ENCODE results near the gene MAF. TPM values are rescaled to one million over a fixed set of nuclear protein-coding genes. Genes with fewer than 3 reads are reported as not detected.

MAF gene
- polyA plus RNA-seq, 1 donor from 2014 or later: 2.1 TPM

DNA sequence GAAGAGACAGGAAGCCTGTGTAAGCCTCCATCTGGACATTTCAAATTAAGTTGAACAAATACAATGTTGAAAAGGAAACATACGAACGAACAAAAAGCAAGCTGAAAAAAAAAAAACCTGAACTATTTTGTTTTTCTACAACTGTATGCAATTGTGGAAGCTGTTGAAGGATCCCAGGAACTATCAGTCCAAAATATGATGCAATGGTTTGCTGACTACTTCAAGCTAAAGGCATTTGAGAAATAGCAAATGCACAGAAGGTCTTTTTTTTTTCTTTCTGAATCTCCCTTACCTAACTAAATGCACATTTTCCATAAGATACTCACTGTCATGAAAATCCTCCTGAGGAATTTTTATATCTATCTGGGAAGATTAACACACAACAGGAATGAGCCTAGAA, 40.2 kb downstream of the MAF start:
- H3K9me3 ChIP-seq (ENCODE audit: low read length): no peaks in the 10 kb centered on the region
- no peak overlapping the region for H3K27ac ChIP-seq (ENCODE audit: low read length)
- TF ChIP-seq EZH2 (IDR thresholded peaks at IDR 0.05; ENCODE audit: borderline replicate concordance, insufficient read depth, low read length, poor library complexity, severe bottlenecking) (no peak), SMC3 (conservative IDR thresholded peaks at IDR 0.05; ENCODE audit: poor library complexity) (no peak), TAF1 (IDR thresholded peaks at IDR 0.05; ENCODE audit: low read depth) (no peak), EP300 (conservative IDR thresholded peaks at IDR 0.05; ENCODE audit: poor library complexity, severe bottlenecking) (no peak)
- TF ChIP-seq, protein P1, sequence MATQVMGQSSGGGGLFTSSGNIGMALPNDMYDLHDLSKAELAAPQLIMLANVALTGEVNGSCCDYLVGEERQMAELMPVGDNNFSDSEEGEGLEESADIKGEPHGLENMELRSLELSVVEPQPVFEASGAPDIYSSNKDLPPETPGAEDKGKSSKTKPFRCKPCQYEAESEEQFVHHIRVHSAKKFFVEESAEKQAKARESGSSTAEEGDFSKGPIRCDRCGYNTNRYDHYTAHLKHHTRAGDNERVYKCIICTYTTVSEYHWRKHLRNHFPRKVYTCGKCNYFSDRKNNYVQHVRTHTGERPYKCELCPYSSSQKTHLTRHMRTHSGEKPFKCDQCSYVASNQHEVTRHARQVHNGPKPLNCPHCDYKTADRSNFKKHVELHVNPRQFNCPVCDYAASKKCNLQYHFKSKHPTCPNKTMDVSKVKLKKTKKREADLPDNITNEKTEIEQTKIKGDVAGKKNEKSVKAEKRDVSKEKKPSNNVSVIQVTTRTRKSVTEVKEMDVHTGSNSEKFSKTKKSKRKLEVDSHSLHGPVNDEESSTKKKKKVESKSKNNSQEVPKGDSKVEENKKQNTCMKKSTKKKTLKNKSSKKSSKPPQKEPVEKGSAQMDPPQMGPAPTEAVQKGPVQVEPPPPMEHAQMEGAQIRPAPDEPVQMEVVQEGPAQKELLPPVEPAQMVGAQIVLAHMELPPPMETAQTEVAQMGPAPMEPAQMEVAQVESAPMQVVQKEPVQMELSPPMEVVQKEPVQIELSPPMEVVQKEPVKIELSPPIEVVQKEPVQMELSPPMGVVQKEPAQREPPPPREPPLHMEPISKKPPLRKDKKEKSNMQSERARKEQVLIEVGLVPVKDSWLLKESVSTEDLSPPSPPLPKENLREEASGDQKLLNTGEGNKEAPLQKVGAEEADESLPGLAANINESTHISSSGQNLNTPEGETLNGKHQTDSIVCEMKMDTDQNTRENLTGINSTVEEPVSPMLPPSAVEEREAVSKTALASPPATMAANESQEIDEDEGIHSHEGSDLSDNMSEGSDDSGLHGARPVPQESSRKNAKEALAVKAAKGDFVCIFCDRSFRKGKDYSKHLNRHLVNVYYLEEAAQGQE (IDR thresholded peaks at IDR 0.05; ENCODE audit: borderline replicate concordance): no peak
- H3K36me3 ChIP-seq (ENCODE audit: insufficient read depth, low read length): no peaks in the 10 kb centered on the region
- no peaks in the 10 kb centered on the region for H3K79me2 ChIP-seq (replicated peaks; ENCODE audit: insufficient read depth, low read length)
- H3K4me2 ChIP-seq (ENCODE audit: low read length): no peak overlapping the region
- no peaks in the 10 kb centered on the region for H3F3A ChIP-seq (ENCODE audit: insufficient read depth, low read length, poor library complexity, severe bottlenecking)
- no peaks in the 10 kb centered on the region for H4K20me1 ChIP-seq (ENCODE audit: insufficient read depth)
- H3K9ac ChIP-seq (ENCODE audit: low read length): no peak overlapping the region
- H3K9me2 ChIP-seq (ENCODE audit: insufficient read depth, low read length): no peaks in the 10 kb centered on the region
- H2AFZ ChIP-seq (ENCODE audit: low read depth, low read length): no peak overlapping the region
- H3K4me3 ChIP-seq (ENCODE audit: low read length): no peak overlapping the region
- no peaks in the 10 kb centered on the region for H3K27me3 ChIP-seq (ENCODE audit: insufficient read depth, low read depth, low read length)

DNA sequence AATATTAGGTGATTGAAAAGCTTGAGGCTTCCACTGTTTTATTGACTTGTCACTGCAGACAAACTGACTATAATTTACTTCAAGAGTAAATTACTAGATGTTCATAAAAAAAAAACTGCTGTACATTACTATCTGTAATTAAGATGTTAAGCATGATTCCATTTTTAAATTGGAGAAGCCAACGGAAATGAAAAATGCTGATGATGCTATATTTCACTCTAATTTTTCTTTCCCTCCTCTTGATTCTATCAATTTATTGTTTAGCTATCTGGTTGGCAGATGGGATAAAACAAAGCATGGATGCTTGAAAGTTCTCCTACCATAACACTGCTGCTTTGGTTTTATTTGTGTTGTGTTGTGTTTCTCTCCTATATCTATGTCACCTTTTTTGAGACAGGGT, 41.0 kb downstream of the MAF start:
- TF ChIP-seq RAD21 (conservative IDR thresholded peaks at IDR 0.05): no peak
- no peak for TF ChIP-seq EZH2 (IDR thresholded peaks at IDR 0.05; ENCODE audit: borderline replicate concordance, insufficient read depth, low read length, poor library complexity, severe bottlenecking)
- no peak for TF ChIP-seq MXI1 (conservative IDR thresholded peaks at IDR 0.05; ENCODE audit: poor library complexity, severe bottlenecking)
- TF ChIP-seq SMC3 (conservative IDR thresholded peaks at IDR 0.05; ENCODE audit: poor library complexity): no peak
- TF ChIP-seq, protein P1 (IDR thresholded peaks at IDR 0.05; ENCODE audit: borderline replicate concordance): no peak
- TF ChIP-seq, protein P2, sequence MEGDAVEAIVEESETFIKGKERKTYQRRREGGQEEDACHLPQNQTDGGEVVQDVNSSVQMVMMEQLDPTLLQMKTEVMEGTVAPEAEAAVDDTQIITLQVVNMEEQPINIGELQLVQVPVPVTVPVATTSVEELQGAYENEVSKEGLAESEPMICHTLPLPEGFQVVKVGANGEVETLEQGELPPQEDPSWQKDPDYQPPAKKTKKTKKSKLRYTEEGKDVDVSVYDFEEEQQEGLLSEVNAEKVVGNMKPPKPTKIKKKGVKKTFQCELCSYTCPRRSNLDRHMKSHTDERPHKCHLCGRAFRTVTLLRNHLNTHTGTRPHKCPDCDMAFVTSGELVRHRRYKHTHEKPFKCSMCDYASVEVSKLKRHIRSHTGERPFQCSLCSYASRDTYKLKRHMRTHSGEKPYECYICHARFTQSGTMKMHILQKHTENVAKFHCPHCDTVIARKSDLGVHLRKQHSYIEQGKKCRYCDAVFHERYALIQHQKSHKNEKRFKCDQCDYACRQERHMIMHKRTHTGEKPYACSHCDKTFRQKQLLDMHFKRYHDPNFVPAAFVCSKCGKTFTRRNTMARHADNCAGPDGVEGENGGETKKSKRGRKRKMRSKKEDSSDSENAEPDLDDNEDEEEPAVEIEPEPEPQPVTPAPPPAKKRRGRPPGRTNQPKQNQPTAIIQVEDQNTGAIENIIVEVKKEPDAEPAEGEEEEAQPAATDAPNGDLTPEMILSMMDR (IDR thresholded peaks at IDR 0.05; ENCODE audit: poor library complexity, severe bottlenecking): no peak
- TF ChIP-seq EP300 (conservative IDR thresholded peaks at IDR 0.05; ENCODE audit: poor library complexity, severe bottlenecking): no peak
- TF ChIP-seq POLR2AphosphoS5 (IDR thresholded peaks at IDR 0.05): no peak
- TF ChIP-seq TAF1 (IDR thresholded peaks at IDR 0.05; ENCODE audit: low read depth): no peak
- no peak overlapping the region for H2AFZ ChIP-seq (ENCODE audit: low read depth, low read length)
- H3K36me3 ChIP-seq (ENCODE audit: insufficient read depth, low read length): no peaks in the 10 kb centered on the region
- H3K4me2 ChIP-seq (ENCODE audit: low read length): no peak overlapping the region
- H3K27ac ChIP-seq (ENCODE audit: low read length): no peak overlapping the region
- no peaks in the 10 kb centered on the region for H3K27me3 ChIP-seq (ENCODE audit: insufficient read depth, low read depth, low read length)
- H3K4me3 ChIP-seq (ENCODE audit: low read length): no peak overlapping the region
- H4K20me1 ChIP-seq (ENCODE audit: insufficient read depth): no peaks in the 10 kb centered on the region
- no peak overlapping the region for H3K9ac ChIP-seq (ENCODE audit: low read length)
- H3K79me2 ChIP-seq (replicated peaks; ENCODE audit: insufficient read depth, low read length): no peaks in the 10 kb centered on the region
- no peaks in the 10 kb centered on the region for H3K9me3 ChIP-seq (ENCODE audit: low read length)
- H3F3A ChIP-seq (ENCODE audit: insufficient read depth, low read length, poor library complexity, severe bottlenecking): no peaks in the 10 kb centered on the region
- H3K9me2 ChIP-seq (ENCODE audit: insufficient read depth, low read length): no peaks in the 10 kb centered on the region
